Liver (tissue), 9 donors: ENCODE results near the gene KCNQ5. TPM values are rescaled to one million over a fixed set of nuclear protein-coding genes. Genes with fewer than 3 reads are reported as not detected.

ENCODE experiments used
- DNase-seq: peaks from one replicate; pipeline ENCODE4 v3.0.0-alpha.2; 2017; ENCODE audit warnings: low spot score
- H3K27ac ChIP-seq, 2 donors: one replicate each; pipeline ENCODE4 v1.7.0; 2013; ENCODE audit warnings: inconsistent platforms in 2 of 2, low read length in 2 of 2, control low read depth in 1 of 2, low read depth in 1 of 2, mild to moderate bottlenecking in 1 of 2
- H3K27me3 ChIP-seq, 4 donors: one replicate each; pipeline versions ENCODE4 v1.6.1 to v1.7.0; 2013; ENCODE audit warnings: low read length in 3 of 4, inconsistent platforms in 1 of 4, mild to moderate bottlenecking in 1 of 4, moderate library complexity in 1 of 4; ENCODE audit not compliant: control insufficient read depth in 4 of 4, insufficient read depth in 4 of 4
- H3K36me3 ChIP-seq, 4 donors: one replicate each; pipeline versions ENCODE4 v1.6.1 to v1.7.0; 2013; ENCODE audit warnings: low read length in 3 of 4, mild to moderate bottlenecking in 3 of 4, low read depth in 1 of 4, moderate library complexity in 1 of 4; ENCODE audit not compliant: control insufficient read depth in 4 of 4, insufficient read depth in 3 of 4
- H3K4me1 ChIP-seq, 4 donors: one replicate each; pipeline versions ENCODE4 v1.6.1 to v1.7.0; 2013; ENCODE audit warnings: low read length in 3 of 4, mild to moderate bottlenecking in 3 of 4, moderate library complexity in 1 of 4; ENCODE audit not compliant: control insufficient read depth in 4 of 4, insufficient read depth in 4 of 4
- H3K4me3 ChIP-seq, 3 donors: one replicate each; pipeline versions ENCODE4 v1.6.1 to v1.7.0; 2013; ENCODE audit warnings: low read length in 3 of 3, control low read depth in 1 of 3, low read depth in 1 of 3, mild to moderate bottlenecking in 1 of 3
- H3K9ac ChIP-seq, 2 donors: one replicate each; pipeline ENCODE4 v1.7.0; 2013; ENCODE audit warnings: low read length in 2 of 2, mild to moderate bottlenecking in 2 of 2, moderate library complexity in 2 of 2, control low read depth in 1 of 2, low read depth in 1 of 2
- H3K9me3 ChIP-seq, 4 donors: one replicate each; pipeline versions ENCODE4 v1.6.1 to v1.7.0; 2013; ENCODE audit warnings: low read length in 3 of 4; ENCODE audit not compliant: control insufficient read depth in 4 of 4
- ATF3 ChIP-seq: IDR thresholded peaks from 2 replicates; pipeline ENCODE4 v1.6.1; 2016; ENCODE audit warnings: antibody characterized with exemption
- CTCF ChIP-seq: fragments of 150-350 bp; IDR thresholded peaks from 2 replicates; pipeline ENCODE4 v1.5.1; 2017; ENCODE audit warnings: improper control_type of control experiment, low read depth, low read length; ENCODE audit not compliant: missing input control
- EGR1 ChIP-seq, 2 donors: IDR thresholded peaks; 2 replicates each; pipeline ENCODE4 v1.6.1; 2016 to 2018; ENCODE audit warnings: antibody characterized with exemption in 2 of 2, low read depth in 2 of 2
- FOXA2 ChIP-seq: IDR thresholded peaks from 2 replicates; pipeline ENCODE4 v1.6.1; 2016; ENCODE audit warnings: antibody characterized with exemption
- GABPA ChIP-seq, 2 donors: IDR thresholded peaks in 1 of 2; conservative IDR thresholded peaks in 1 of 2; 2 replicates each; pipeline ENCODE4 v1.6.1; 2016; ENCODE audit warnings: antibody characterized with exemption in 2 of 2, mild to moderate bottlenecking in 1 of 2, moderate library complexity in 1 of 2
- HNF4A ChIP-seq, 2 donors: conservative IDR thresholded peaks; 2 replicates each; pipeline ENCODE4 v1.6.1; 2016; ENCODE audit warnings: antibody characterized with exemption in 2 of 2, mild to moderate bottlenecking in 2 of 2
- HNF4G ChIP-seq: IDR thresholded peaks from 2 replicates; pipeline ENCODE4 v1.6.1; 2016; ENCODE audit warnings: antibody characterized with exemption
- JUND ChIP-seq, 2 donors: IDR thresholded peaks; 2 replicates each; pipeline ENCODE4 v1.6.1; 2016; ENCODE audit warnings: antibody characterized with exemption in 2 of 2
- MAX ChIP-seq: IDR thresholded peaks from 2 replicates; pipeline ENCODE4 v1.6.1; 2016; ENCODE audit warnings: antibody characterized with exemption
- NR2F2 ChIP-seq: IDR thresholded peaks from 2 replicates; pipeline ENCODE4 v1.6.1; 2016; ENCODE audit warnings: antibody characterized with exemption
- RAD21 ChIP-seq, 2 donors: IDR thresholded peaks; 2 replicates each; pipeline ENCODE4 v1.6.1; 2016; ENCODE audit warnings: antibody characterized with exemption in 2 of 2, mild to moderate bottlenecking in 2 of 2
- REST ChIP-seq: IDR thresholded peaks from 2 replicates; pipeline ENCODE4 v1.6.1; 2016; ENCODE audit warnings: antibody characterized with exemption, mild to moderate bottlenecking
- RXRA ChIP-seq, 2 donors: IDR thresholded peaks; 2 replicates each; pipeline ENCODE4 v1.6.1; 2017 to 2018; ENCODE audit warnings: antibody characterized with exemption in 2 of 2, mild to moderate bottlenecking in 1 of 2
- SP1 ChIP-seq: IDR thresholded peaks from 2 replicates; pipeline ENCODE4 v1.6.1; 2018; ENCODE audit warnings: antibody characterized with exemption, mild to moderate bottlenecking
- ZBTB33 ChIP-seq: IDR thresholded peaks from 2 replicates; pipeline ENCODE4 v1.6.1; 2016; ENCODE audit warnings: antibody characterized with exemption
- polyA plus RNA-seq, 2 donors: library from polyadenylated mRNA; stranded (reverse) in 1 of 2; unstranded in 1 of 2; fragments of 200-250 nt in 1 of 2; fragments of >200 nt in 1 of 2; fragmentation: Nextera tagmentation in 1 of 2; extraction: Ambion mirVana in 1 of 2; gene quantifications; one replicate each; pipeline versions ENCODE4 v1.2.1 to v1.2.3, GENCODE V29; 2013 to 2015
- total RNA-seq, 2 donors: library from RNA; depleted of rRNA; stranded (reverse); fragments of >200 nt; gene quantifications; one replicate each; pipeline ENCODE4 v1.2.3, GENCODE V29; 2014
- donor health status: healthy.
- donor health status: healthy.
- donor health status: healthy.
- donor health status: healthy.
- donor health status: healthy.

The KCNQ5 gene
- total and polyA plus RNA-seq, 4 donors, result 0.02 to 1.1 (median 0.15) TPM

- TF ChIP-seq ZBTB33 (no peak), RAD21 (IDR thresholded peaks at IDR 0.05) (no peak), REST (no peak), GABPA (IDR thresholded peaks at IDR 0.05 in 1 of 2, conservative IDR thresholded peaks at IDR 0.05 in 1 of 2) (no peak)
Observed at GRCh38 chr6:72627539-72627938, 5.7 kb downstream of the KCNQ5 start (continued).

- TF ChIP-seq NR2F2, result no peak
- no peak for TF ChIP-seq HNF4A (conservative IDR thresholded peaks at IDR 0.05)
- no peak for TF ChIP-seq ATF3
- no peak for TF ChIP-seq HNF4G
- no peak for TF ChIP-seq SP1
- no peak for TF ChIP-seq RXRA (IDR thresholded peaks at IDR 0.05)
- TF ChIP-seq MAX, result no peak
- TF ChIP-seq EGR1 (IDR thresholded peaks at IDR 0.05; ENCODE audit: low read depth in 2 of 2), result no peak
- no peak for TF ChIP-seq FOXA2
- no peak for TF ChIP-seq JUND (IDR thresholded peaks at IDR 0.05)
- no peak for TF ChIP-seq CTCF
- Histone ChIP-seq H3K9me3 (no peaks in the 10 kb centered on the region), H3K36me3 (no peaks in the 10 kb centered on the region), H3K4me3 (no peak overlapping the region), H3K4me1 (no peaks in the 10 kb centered on the region), H3K27ac (no peak overlapping the region), H3K27me3 (no peaks in the 10 kb centered on the region), H3K9ac (no peak overlapping the region)
- no peak for DNase-seq
Observed at GRCh38 chr6:72631480-72631879, 9.6 kb downstream of the KCNQ5 start.
